Esophagus squamous epithelium (tissue), 4 donors: Measurements from ENCODE around the gene TBL1X.

ENCODE experiments used
- POLR2A ChIP-seq, 4 donors: fragments of 450-650 bp; IDR thresholded peaks; one replicate each; pipeline ENCODE4 v1.6.1; 2017; ENCODE audit warnings: antibody characterized with exemption in 4 of 4, mild to moderate bottlenecking in 4 of 4, moderate library complexity in 3 of 4
- TF ChIP-seq, protein P1 (sequence below), 6 experiments: fragments of 450-650 bp in 4 of 6; fragments of 200-600 bp in 2 of 6; sonication (generic) in 2 of 6; IDR thresholded peaks; one replicate each; pipeline ENCODE4 v1.5.1; 2016 to 2019; ENCODE audit warnings: antibody characterized with exemption in 6 of 6, mild to moderate bottlenecking in 4 of 6, moderate library complexity in 4 of 6

DNA sequence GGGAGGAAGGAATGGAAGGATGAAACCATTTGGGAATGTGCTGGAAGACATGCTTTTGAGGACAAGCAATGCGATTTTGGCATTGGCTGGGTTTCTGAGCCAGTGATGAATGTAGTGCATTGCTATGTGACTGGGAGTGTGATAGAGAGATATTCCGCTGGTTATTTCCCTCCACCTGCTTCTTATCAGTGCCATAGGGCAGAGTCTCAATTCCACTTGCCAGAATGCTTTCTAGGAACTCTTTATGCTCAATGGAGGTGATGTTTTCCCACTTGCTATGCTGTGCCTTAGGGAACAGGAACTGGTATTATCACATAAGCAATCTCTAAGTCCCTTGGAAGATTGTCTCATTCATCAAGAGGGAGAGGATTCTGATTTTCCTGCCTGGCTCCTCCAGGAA lies 28.0 kb downstream of the TBL1X start:
- TF ChIP-seq, protein P1, sequence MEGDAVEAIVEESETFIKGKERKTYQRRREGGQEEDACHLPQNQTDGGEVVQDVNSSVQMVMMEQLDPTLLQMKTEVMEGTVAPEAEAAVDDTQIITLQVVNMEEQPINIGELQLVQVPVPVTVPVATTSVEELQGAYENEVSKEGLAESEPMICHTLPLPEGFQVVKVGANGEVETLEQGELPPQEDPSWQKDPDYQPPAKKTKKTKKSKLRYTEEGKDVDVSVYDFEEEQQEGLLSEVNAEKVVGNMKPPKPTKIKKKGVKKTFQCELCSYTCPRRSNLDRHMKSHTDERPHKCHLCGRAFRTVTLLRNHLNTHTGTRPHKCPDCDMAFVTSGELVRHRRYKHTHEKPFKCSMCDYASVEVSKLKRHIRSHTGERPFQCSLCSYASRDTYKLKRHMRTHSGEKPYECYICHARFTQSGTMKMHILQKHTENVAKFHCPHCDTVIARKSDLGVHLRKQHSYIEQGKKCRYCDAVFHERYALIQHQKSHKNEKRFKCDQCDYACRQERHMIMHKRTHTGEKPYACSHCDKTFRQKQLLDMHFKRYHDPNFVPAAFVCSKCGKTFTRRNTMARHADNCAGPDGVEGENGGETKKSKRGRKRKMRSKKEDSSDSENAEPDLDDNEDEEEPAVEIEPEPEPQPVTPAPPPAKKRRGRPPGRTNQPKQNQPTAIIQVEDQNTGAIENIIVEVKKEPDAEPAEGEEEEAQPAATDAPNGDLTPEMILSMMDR (IDR thresholded peaks at IDR 0.05), result no peak
- TF ChIP-seq POLR2A (IDR thresholded peaks at IDR 0.05), result no peak
